Natural killer cell treated with Interleukin-12 subunit alpha and Interleukin-12 subunit beta and Interleukin-15 and Interleukin-18, amount 100 ng/mL, for 72 hours (primary cell): ENCODE data around the gene MOB2. TPM values are rescaled to one million over a fixed set of nuclear protein-coding genes. Genes with fewer than 3 reads are reported as not detected.

Source experiments
- ATAC-seq, 2 donors: fragments of 150-1000 bp; cut with Tn5 transposase in 1 of 2; sonication (Bioruptor Pico), chemical (Tn5 transposase) in 1 of 2; 2 replicates each; pipeline ENCODE4 v1.10.0; 2021
- DNase-seq: peaks from one replicate; pipeline ENCODE4 v3.0.0; 2022; ENCODE audit warnings: low spot score
- H3K27ac Mint-ChIP-seq, 2 donors: 1 replicate in 1 of 2; 2 replicates in 1 of 2; pipeline ENCODE4 v1.8.0; 2022; ENCODE audit warnings: mixed read lengths in 2 of 2, mild to moderate bottlenecking in 1 of 2, moderate library complexity in 1 of 2
- H3K27me3 Mint-ChIP-seq, 2 donors: 1 replicate in 1 of 2; 2 replicates in 1 of 2; pipeline ENCODE4 v1.8.0; 2022; ENCODE audit warnings: mixed read lengths in 2 of 2
- H3K36me3 Mint-ChIP-seq: one replicate; pipeline ENCODE4 v1.8.0; 2022; ENCODE audit warnings: mixed read lengths
- H3K4me1 Mint-ChIP-seq, 2 donors: 1 replicate in 1 of 2; 2 replicates in 1 of 2; pipeline ENCODE4 v1.8.0; 2022; ENCODE audit warnings: low read depth in 2 of 2, mixed read lengths in 2 of 2, mild to moderate bottlenecking in 1 of 2
- H3K4me3 Mint-ChIP-seq: one replicate; pipeline ENCODE4 v1.8.0; 2022; ENCODE audit warnings: mixed read lengths
- H3K9me3 Mint-ChIP-seq: 2 replicates; pipeline ENCODE4 v1.8.0; 2022; ENCODE audit warnings: mixed read lengths
- total RNA-seq, 2 donors: library from RNA; stranded (reverse); gene quantifications; one replicate each; pipeline ENCODE4 v1.2.3, GENCODE V29; 2022

The MOB2 gene, protein sequence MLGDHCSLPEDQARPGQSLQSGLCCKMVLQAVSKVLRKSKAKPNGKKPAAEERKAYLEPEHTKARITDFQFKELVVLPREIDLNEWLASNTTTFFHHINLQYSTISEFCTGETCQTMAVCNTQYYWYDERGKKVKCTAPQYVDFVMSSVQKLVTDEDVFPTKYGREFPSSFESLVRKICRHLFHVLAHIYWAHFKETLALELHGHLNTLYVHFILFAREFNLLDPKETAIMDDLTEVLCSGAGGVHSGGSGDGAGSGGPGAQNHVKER
- 10 to 100 TPM; 40.0 to 42.7 TPM for total RNA-seq

DNA sequence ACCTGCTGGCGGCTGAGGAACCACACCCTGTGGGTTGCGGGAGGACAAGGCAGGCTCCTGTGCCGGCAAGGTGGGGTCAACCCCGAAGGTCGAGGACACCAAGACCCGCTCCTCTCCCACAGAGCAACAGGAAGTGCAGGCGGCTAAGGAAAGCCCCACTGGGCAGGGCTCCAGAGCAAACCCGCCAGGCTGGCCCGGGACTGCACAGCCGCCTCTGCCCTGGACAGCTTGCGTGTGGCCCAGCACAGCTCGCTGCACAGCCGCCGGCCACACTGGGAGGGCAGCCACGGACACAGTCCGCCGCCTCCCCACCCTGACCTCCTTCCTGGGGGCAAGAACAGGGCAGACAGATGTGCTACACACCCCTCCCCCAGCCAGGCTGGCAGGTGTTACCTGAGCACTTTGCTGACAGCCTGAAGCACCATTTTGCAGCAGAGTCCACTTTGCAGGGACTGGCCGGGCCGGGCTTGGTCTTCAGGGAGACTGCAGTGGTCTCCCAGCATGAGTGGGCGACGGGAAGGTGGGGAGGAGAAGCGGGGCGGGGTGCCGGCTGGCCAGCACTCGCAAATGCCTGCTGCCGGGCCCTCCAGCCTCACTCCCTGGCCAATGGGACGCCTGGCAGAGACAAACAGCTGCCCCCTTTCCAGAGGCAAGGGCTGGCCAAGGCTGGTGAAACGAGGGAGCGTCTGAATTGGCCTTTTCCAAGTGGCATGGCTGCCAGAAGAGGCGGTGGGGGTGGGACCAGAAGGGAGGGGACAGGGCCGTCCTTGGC lies at the start of gene MOB2:
Gene MOB2, minus strand, starts transcription at position 726 of the 772 bp plus-strand sequence. Its CDS starts 223 bp downstream, at position 503.
- H3K9me3 Mint-ChIP-seq = no peaks in the 10 kb centered on the region
- H3K4me1 Mint-ChIP-seq = peaks cover 19 to 21% of the 10 kb centered on the region in 2 donors
- DNase-seq (no peak), ATAC-seq (peak; percentile 35 to 66)
- H3K36me3 Mint-ChIP-seq = no peaks in the 10 kb centered on the region
- no peak within 1 kb of the TSS for H3K4me3 Mint-ChIP-seq
- peak within 1 kb of the TSS in 1 of 2 donors; percentile 32 for H3K27ac Mint-ChIP-seq
- H3K27me3 Mint-ChIP-seq = no peaks in the 10 kb centered on the region

DNA sequence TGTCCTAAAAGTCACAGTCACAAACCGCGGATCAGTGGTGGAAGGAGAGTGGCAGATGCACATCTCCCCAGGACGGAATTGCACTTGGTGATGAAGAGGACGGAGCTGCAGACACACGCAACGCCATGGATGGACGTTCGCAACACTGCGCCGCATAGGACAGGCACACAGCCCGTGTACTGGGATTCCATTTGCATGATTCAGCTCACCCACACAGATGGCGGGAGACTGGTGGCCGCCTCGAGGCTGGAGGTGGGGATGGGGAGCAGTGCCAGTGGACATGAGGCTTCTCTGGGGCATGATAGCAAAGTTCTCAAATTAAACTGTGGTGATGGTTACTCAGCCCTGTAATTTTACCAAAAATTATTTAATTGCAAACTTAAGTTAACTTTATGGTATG lies 48.1 kb upstream of the MOB2 start:
- Mint-ChIP-seq H3K4me1 (peaks cover 15 to 27% of the 10 kb centered on the region in 2 donors), H3K9me3 (no peaks in the 10 kb centered on the region), H3K36me3 (no peaks in the 10 kb centered on the region), H3K27ac (peak overlapping the region in 1 of 2 donors; percentile 59), H3K4me3 (no peak overlapping the region), H3K27me3 (peaks cover 7 to 9% of the 10 kb centered on the region in 2 donors)
- DNase-seq (no peak), ATAC-seq (no peak)

DNA sequence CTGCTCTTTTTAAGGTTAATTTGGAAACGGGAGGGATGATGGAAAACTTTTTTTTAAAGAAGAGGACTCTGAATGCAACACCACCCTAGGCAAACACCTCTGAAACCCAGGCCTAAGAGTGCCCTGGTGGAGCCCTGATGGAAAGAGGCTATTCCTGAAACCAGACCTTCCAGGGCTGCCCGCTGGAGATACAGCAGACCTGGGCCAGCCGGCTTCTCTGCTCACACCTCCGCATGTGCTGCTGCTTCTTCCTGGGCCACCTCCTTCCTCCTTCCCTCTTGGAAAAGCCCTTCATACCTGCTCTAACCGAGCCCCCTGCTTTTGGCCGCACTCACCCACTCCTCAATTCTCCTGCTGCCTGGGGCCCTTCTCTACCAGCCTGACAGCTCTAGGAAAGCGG lies 47.6 kb upstream of the MOB2 start:
- peak overlapping the region in 1 of 2 donors; percentile 59 for H3K27ac Mint-ChIP-seq
- no peak overlapping the region for H3K4me3 Mint-ChIP-seq
- H3K36me3 Mint-ChIP-seq = no peaks in the 10 kb centered on the region
- no peak for ATAC-seq
- H3K27me3 Mint-ChIP-seq = peaks cover 7 to 9% of the 10 kb centered on the region in 2 donors
- no peaks in the 10 kb centered on the region for H3K9me3 Mint-ChIP-seq
- peaks cover 15 to 29% of the 10 kb centered on the region in 2 donors for H3K4me1 Mint-ChIP-seq
- no peak for DNase-seq

DNA sequence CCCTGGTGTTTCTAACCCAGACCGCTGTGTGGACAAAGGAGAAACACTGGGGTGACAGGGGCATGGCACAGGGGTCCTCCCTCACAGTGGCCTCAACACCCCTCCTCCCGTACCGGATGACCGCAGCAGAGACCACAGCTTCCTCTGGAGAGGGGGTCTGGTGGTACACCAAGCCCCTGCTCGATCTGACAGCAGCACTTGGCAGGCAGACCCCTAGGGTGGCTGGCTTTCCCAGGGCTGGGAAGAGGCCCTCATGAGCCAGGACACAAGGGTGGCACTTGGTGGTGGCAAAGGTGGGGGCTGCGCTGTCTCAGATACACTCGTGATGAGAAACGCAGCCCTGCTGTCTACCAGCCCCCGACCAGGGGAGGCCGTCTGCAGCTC lies 46.8 kb upstream of the MOB2 start:
- ATAC-seq = no peak
- H3K27ac Mint-ChIP-seq = no peak overlapping the region
- no peaks in the 10 kb centered on the region for H3K36me3 Mint-ChIP-seq
- H3K4me1 Mint-ChIP-seq = peaks cover 15 to 31% of the 10 kb centered on the region in 2 donors
- no peak overlapping the region for H3K4me3 Mint-ChIP-seq
- peaks cover 4 to 5% of the 10 kb centered on the region in 2 donors for H3K27me3 Mint-ChIP-seq
- H3K9me3 Mint-ChIP-seq = no peaks in the 10 kb centered on the region
- DNase-seq = no peak

DNA sequence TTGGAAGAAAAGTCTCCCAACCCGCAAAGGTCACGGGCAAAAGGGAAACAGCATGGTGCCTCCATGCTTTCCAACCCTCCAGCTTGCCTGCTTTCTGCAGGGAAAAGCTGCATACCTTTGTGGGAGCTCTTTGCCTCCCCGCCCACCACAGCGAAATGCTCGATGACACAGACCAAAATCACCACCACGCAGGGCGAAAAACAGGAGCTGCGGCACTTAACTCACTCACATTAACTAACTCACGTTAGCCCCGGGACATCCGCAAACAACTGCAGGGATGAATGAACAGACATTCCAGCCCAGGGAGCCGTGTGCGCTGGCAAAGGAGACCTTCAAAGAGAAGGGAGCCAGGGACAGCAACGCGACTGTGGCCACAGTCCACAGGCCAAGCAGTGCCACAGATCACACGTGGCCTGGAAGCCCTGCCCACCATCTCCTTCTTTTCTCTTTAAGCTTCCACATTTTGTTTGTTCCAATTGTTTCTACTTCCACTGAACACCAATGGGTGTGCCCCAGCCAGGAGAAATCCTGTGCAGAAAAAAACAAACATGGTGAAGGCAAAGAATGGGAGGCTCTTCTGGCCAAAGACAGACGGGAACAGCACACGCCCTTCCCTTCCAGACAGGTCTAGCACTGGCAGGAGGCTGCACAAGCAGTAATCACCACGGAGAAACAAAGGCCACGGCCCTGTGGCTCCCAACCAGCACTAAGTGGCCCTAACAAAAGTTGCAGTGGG lies 46.2 kb upstream of the MOB2 start:
- Mint-ChIP-seq H3K27ac (no peak overlapping the region), H3K4me1 (peaks cover 15 to 34% of the 10 kb centered on the region in 2 donors), H3K27me3 (no peaks in the 10 kb centered on the region), H3K4me3 (no peak overlapping the region), H3K9me3 (no peaks in the 10 kb centered on the region), H3K36me3 (no peaks in the 10 kb centered on the region)
- ATAC-seq (no peak), DNase-seq (no peak)

DNA sequence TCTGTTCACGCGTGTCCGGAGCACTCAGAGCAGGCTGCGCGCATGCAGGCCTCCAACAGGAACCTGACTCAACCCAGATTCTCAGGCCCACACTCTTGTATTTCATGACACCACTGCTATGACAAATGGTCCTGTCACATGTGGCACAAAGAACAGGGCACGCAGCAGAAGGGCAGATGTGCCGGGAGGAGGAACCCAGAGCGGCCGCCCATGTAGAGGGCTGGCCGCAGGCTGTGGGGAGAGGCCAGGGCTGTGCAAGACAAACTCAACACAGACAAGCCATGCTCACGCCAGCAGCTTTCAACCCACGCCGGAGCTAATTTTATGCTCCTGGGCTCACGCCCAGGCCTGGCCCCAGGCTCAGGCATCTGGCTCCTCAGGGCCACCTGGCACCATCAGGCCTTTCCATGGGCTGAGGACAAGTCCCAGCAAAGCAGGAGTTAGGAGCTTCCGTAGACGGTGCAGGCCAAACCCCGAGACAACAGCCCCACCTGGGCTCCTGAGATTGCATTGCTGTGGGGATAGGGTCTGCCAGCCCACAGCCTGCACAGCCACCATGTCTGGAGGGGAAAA lies 45.5 kb upstream of the MOB2 start:
- Mint-ChIP-seq H3K27me3 (no peaks in the 10 kb centered on the region), H3K4me1 (peaks cover 15 to 34% of the 10 kb centered on the region in 2 donors), H3K4me3 (no peak overlapping the region), H3K9me3 (no peaks in the 10 kb centered on the region), H3K36me3 (no peaks in the 10 kb centered on the region), H3K27ac (no peak overlapping the region)
- ATAC-seq (no peak), DNase-seq (no peak)

DNA sequence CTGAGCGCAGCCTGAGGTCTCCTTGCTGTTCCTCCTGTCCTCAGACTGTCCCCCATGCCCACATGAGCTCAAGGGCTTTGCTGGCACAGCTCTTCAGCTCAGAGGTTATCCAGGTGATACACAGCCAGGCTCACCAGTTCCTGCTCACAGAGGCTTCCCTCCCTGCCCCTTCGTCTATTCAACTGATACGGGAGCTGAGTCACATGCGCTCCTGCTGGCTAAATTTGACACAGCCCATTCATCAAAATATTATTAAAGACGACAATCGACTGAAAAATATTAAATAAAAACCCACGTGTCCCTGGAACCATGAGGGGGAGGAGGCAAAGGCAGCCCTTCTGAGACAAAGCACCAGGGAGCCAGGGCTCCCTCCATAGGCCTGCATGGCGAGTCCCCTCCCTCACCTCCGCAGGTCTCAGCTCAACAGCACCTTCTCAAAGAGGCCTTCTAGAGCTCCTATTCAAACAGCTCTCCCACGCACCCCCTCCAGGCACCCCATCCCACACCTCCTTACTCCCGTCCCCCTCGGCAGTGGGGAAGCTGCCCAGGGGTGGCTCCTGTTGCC lies 45.0 kb upstream of the MOB2 start:
- Mint-ChIP-seq H3K27me3 (no peaks in the 10 kb centered on the region), H3K4me1 (peaks cover 15 to 32% of the 10 kb centered on the region in 2 donors), H3K36me3 (no peaks in the 10 kb centered on the region), H3K27ac (no peak overlapping the region), H3K9me3 (no peaks in the 10 kb centered on the region), H3K4me3 (no peak overlapping the region)
- no peak for ATAC-seq
- no peak for DNase-seq

DNA sequence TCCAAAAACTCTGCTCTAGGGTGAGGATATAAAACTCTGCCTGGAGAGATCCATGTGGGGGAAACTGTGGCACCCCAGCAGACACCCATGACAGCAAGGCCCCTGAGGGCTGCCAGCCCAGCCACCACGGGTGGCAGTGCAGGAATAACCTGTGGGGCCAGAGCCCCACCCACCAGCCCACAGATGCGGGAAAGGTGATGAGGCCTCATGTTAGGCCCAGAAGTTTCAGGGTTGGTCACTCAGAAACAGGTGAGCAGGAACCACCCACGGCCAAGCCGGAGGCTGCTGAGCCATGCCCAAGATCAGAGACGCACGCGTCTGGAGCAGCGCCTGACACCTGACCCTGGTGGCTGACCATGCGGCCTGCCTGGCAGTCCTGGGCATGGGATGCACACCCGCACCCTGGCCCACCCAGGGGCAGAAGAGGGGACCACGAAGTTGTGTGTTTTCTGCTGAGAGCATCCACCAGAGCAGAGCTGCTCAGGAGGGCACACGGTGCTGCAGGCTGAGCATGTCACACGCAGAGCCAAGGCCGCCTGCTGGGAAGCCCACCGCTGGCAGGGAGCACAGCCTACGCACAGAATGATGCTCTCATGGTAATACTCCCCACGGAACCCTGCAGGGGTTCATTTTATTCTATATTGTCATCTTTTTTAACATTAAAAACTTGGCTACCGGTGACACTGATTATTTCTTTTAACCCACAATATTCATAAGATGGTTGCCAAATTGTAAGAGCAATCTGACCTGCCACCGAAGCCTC lies 44.3 kb upstream of the MOB2 start:
- Mint-ChIP-seq H3K27me3 (no peaks in the 10 kb centered on the region), H3K27ac (no peak overlapping the region), H3K4me3 (no peak overlapping the region), H3K4me1 (peaks cover 15 to 29% of the 10 kb centered on the region in 2 donors), H3K36me3 (no peaks in the 10 kb centered on the region), H3K9me3 (no peaks in the 10 kb centered on the region)
- no peak for DNase-seq
- no peak for ATAC-seq

DNA sequence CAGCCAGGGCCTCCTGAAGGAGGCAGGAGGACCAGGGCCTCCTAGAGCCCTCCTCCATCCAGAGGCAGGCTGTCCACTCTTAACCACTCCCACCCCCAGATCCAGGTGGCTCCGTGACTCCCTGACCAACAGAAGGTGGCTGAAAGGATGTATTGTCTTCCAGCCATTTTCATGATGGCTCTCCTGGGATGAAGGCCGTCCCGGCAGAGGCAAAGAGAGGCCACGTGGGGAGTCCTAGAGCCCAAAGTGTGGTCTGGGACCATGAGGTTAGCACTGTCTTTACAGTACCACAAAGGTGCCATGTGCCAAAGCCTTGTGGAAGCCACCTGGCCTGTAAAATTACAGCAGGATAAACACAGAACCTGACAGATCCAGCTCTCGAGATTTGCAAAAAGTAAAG lies 43.2 kb upstream of the MOB2 start:
- no peak for ATAC-seq
- Mint-ChIP-seq H3K27ac (no peak overlapping the region), H3K4me1 (peaks cover 10 to 25% of the 10 kb centered on the region in 2 donors), H3K9me3 (no peaks in the 10 kb centered on the region), H3K36me3 (no peaks in the 10 kb centered on the region), H3K27me3 (no peaks in the 10 kb centered on the region), H3K4me3 (no peak overlapping the region)
- DNase-seq = no peak

DNA sequence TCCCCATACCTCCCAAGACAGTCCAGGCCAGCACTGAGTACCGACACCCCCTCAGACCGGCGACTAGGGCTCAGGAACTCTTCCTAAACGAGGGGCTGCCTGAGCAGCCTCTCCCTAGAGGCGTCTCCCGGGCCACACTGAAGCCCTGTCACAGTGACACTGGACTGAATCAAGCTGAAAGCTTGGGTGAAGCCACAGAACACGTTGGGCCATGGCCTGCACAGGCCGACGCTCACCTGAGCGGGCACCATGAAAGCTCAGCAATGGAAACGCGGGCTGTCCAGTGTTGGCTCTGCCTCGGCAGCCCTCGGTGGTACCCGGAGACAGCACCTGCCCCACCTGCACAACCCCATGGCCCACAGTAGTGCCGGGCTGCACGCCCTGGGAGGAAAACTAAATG lies 42.7 kb upstream of the MOB2 start:
- H3K4me1 Mint-ChIP-seq = peaks cover 9 to 20% of the 10 kb centered on the region in 2 donors
- H3K9me3 Mint-ChIP-seq = no peaks in the 10 kb centered on the region
- no peak overlapping the region for H3K27ac Mint-ChIP-seq
- no peaks in the 10 kb centered on the region for H3K36me3 Mint-ChIP-seq
- DNase-seq = no peak
- no peak for ATAC-seq
- H3K27me3 Mint-ChIP-seq = no peaks in the 10 kb centered on the region
- no peak overlapping the region for H3K4me3 Mint-ChIP-seq

DNA sequence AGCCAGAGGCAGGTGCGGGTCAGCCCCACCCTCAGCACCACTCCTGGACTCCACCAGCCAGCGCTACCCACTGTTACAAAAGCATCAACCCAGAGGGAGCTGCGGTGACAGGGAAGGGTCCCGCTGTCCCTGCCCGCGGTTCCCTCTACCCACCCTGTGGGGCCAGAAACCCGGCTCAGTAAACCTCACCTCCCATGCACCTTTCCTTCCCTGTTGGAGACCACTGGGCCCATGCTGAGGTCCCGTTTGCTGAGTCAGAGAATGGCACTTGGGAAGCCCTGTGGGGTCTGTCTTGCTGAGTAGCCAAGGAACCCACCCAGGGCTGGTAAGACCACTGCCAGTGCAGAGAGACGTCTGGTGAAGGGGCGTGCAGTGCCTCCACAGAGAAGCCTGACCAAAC lies 42.1 kb upstream of the MOB2 start:
- DNase-seq (no peak), ATAC-seq (no peak)
- Mint-ChIP-seq H3K27me3 (no peaks in the 10 kb centered on the region), H3K4me1 (peaks cover 10 to 25% of the 10 kb centered on the region in 2 donors), H3K4me3 (no peak overlapping the region), H3K9me3 (no peaks in the 10 kb centered on the region), H3K36me3 (no peaks in the 10 kb centered on the region), H3K27ac (no peak overlapping the region)

DNA sequence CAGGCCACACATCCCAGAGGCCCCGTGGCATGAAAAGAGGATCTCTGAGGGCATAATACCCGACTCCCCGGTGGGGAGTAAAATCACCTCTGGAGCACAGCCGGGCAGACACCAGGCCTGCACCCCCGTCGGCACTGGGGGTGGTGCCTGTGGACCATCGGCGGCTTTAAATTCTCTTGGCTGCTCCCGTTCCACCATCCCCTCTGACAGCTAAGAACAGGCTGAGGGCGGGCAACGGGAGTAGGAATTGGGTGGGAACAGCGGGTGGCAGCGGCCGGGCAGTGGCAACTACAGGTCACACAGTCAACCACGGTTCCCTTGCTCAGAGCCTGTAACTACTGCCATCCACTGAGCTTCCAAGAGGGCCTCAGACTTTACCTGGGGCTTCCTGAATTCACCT lies 40.2 kb upstream of the MOB2 start:
- H3K4me3 Mint-ChIP-seq = no peak overlapping the region
- ATAC-seq (no peak), DNase-seq (no peak)
- H3K36me3 Mint-ChIP-seq = no peaks in the 10 kb centered on the region
- H3K27ac Mint-ChIP-seq = no peak overlapping the region
- peaks cover 18 to 30% of the 10 kb centered on the region in 2 donors for H3K4me1 Mint-ChIP-seq
- no peaks in the 10 kb centered on the region for H3K27me3 Mint-ChIP-seq
- H3K9me3 Mint-ChIP-seq = no peaks in the 10 kb centered on the region

DNA sequence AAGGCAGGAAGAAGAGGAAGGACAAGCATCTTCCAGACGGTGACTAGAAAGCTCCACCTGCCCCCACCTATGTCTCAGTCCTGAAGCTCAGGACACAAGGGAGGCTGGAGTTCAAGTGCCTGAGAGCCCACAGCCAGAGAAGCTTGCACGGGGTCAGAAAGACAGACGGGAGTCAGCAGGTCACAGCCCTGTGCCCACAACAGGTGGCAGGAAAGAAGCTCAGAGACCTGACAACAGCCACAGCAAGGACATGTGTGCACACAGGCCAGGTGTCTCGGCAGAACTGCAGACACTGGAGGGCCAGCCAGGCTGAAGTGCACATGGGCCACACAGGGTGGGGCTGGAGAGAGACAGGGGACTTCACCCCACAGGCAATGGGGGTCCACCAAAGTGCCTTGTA lies 37.2 kb upstream of the MOB2 start:
- Mint-ChIP-seq H3K4me1 (peaks cover 35 to 38% of the 10 kb centered on the region in 2 donors), H3K4me3 (no peak overlapping the region), H3K27ac (no peak overlapping the region), H3K9me3 (no peaks in the 10 kb centered on the region), H3K27me3 (no peaks in the 10 kb centered on the region), H3K36me3 (no peaks in the 10 kb centered on the region)
- ATAC-seq (peak in 1 of 2 donors; percentile 13), DNase-seq (no peak)
